RPMI8226 (cell line): Measurements from ENCODE around the gene CEACAM21.

Source experiments
- DNase-seq: peaks from one replicate; pipeline ENCODE4 v3.0.0-alpha.2; 2015

The CEACAM21 gene

DNA sequence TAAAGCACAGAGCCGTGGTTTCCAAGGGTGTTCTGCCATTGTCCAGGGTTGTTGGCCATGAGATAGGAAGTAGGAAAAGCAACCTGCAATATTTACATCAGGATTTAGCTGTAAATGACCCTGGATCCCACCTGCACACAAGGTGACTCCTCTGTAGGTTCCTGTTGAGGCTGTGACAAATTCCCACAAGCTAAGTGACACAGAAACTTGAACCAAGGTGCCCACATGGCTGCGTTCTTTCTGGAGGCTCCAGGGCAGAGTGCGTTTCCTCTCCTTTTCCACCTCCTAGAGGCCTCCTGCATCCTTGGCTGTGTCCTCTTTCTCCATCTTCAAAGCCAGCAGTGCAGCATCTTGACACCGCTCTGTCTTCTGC lies 11.9 kb downstream of the CEACAM21 start:
- no peak for DNase-seq

DNA sequence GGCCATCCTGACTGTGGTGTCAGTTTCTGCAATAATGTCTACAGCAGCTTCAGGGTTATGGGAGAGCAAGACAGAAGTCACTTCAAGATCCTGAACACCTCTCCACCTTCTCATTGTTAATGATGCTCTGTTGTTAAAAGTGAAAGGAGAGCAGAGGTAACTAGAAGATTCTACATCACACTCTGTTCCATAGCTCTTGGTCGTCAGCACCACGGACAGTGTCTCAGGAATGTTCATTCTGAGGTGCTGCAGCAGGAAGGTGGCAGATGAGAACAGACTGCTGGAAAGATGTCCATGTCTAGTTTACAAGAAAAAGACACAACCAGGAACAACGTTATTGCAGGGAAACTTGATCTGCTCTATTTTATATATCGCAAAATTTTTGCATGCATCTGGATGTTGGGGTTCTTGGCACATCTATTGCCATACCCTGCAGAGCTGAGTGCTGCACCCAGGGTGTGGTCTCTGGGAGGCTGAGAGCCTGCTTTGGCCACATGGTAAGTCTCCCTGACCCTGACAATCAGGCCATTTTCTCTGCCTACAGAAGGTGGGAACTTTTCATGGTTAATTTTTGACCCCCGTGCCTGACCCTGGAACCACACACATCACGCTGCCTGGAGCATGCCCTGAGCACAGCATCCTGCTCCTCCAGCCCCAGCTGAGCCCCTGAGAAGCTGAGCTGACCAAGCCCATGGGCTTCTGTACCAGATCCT lies 12.7 kb downstream of the CEACAM21 start:
- peak; percentile 62 for DNase-seq

DNA sequence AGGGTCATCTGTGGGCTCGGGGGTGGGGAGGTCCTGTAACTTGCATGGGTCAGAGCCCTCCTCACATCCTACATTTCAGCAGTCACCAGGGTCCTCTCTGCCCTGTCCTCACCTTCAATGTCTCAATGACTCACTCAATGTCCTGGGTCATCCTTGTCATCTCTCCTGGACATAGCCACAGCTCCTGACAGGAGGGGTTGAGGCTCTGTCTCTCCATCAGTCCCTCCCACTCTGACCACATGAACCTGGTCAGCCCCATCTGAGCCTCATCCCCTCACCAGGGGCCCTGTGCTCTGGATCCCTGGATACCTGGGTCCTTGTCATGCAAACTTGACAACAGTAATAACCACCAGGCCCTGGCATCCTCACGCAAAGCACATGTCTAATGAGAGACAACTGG lies 13.4 kb downstream of the CEACAM21 start:
- no peak for DNase-seq

DNA sequence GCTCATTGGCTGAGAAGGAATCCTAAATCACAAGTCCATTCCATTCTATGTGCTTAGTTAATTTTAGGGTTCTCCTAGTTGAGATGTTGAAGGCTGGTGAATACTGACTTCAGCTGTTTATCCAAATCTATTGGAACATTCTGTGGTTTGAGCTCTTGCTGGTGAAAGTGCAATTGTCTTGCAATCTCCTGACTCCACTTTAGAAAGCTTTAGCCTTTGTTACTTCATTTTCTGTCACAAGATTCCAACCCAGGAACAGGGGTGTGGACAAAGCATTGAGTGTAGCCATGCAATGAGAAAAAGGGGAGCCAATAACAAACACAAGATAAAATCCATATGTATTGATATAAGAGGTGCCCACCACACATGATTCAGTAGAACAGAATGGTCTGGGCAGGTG lies 15.0 kb downstream of the CEACAM21 start:
- DNase-seq: no peak

DNA sequence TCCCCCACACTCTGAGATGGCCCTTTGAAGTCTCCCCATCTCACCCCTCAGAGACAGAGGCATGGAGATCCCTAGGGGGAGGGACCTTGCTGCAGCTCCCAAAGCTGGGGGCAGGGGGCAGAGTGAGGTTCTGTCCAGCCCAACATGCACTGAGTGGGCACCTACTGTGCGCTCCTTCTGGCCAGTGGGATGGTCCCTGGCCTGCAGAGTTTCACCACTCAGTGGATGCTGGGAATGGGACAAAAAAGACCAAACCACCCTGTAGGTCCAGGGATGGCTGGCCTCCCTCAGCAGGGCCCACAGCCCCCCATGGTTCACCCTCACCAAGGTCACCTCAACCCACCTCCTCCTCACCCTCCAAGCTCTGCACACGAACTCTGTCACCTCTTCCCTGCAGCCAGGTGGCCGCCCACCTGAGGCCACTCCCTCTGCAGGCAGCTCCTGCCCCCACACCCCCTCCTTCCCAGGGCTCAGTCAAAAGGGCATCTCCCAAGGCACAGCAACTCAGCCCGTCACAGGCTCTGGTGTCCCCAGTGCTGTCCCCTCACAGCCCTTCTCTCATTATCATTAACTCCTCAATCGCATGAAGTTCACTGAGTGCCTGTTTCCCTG lies 16.1 kb downstream of the CEACAM21 start:
- no peak for DNase-seq

DNA sequence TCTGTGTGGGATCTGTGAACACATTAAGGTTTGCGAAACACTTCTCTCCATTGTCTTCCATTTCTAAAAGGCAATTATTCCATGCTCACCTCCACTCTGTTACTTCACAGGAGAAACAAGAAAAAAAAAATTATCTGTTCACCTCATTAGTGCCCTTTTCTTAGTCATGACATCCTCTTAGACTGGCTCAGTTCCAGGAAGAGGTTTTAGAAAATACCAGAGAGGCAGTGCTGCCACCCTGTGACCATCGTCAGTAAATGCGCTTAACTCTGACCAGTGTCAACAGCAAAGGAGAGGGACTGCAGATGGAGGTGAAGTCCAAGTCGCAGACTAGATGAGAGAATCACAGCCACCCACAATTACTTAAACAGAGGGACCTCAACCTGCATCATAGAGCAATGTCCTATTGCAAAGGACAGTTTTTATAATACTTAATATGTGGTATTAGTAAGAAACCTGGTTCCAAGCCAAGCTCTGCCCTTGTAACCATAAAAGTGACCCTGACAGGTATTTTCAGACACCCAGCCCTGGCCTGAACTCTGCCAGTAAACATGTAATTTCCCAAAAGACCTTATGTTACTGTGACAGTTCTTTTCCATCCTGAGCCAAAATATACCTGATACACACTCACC lies 19.4 kb downstream of the CEACAM21 start:
- peak; percentile 80 for DNase-seq

DNA sequence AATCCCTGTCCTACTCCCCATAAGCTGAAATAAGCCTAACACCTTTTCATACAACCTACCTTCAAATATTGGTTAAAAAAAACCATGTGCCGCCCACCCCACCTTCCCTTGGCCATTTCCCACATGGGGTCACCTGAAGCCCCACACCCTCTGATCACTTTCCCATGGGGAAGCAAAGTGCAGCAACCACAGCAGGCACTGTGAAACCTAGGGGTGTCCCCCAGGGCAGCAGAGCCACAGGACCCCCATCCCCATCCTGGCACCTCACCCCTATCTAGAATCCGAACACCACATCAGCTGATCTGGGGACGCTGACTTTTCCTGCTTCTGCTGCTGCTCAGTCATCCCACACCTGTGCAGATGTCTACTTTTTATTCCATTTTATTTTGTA lies 19.9 kb downstream of the CEACAM21 start:
- DNase-seq: no peak

DNA sequence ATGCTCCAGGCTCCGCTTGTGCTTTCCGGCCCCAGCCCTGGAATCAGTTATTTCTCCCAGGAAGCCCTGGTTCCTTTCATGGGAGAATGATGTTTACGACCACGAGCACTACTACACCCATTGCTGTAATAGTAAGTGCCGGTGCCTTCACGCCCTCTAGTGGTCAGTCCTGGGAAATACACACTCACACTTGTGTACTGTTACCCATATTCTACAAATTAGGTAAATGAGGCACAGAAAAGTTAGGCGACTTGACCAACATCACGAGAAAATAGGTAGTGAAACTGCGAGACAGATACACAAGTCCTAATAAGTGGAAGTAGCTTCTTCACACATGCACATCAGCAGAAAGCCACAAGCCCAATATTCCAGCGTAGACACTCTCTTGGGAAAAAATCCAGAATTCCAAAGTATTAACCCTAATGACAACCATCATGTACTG lies 21.7 kb downstream of the CEACAM21 start:
- peak; percentile 72 for DNase-seq

DNA sequence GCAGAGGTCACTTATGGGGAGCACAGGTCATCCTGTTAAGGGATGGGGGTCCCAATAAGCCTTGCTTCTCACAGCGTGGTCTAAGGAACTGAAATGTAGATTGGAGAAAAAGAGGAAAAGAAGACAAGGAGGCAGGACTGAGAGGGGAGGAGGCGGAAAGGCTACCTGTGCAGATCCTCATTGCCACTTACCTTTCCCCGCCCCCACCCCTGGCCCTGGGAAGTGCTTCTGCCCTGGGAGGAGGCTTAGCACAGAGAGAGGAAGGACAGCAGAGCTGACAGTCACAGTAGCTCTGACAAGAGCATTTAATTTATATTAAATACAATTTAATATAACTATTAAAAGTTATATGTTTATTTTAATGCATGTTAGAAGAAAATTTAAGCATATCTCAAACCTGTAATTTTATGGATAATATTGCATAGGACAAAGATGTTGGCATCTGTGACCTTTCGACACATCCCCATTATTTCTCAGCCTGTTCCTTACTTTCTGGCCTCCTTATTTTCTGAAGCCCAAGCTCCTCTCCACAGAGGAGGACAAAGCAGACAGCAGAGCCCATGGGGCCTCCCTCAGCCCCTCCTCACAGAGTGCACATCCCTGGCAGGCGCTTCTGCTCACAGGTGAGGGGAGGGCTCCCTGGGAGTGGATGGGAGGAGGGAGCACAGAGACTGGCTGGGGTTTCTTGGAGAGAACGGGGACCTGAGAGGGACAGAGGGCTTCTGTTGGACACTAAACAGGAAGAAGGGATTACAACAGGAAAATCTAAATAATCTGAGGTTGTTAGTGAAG lies 23.4 kb downstream of the CEACAM21 start:
- no peak for DNase-seq

DNA sequence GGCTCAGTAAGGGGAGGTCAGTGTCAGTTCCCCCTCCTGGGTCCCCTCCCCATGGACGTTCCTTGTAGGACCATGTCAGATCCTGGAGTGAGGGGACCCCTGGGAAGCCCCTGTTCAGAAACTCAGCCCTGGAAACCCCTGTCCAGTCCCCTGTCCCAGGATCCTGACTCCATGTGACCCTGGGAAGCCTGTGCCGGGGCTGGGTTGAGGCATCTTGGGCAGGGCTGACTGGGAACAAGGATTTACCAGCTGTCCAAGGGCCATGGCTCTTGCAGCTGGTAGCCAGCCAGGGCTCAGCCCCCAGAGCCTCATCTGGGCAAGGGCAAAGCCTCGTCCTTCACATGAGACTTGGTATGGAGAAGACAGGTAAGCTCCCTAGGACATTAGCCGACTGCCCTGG lies 25.8 kb downstream of the CEACAM21 start:
- no peak for DNase-seq

DNA sequence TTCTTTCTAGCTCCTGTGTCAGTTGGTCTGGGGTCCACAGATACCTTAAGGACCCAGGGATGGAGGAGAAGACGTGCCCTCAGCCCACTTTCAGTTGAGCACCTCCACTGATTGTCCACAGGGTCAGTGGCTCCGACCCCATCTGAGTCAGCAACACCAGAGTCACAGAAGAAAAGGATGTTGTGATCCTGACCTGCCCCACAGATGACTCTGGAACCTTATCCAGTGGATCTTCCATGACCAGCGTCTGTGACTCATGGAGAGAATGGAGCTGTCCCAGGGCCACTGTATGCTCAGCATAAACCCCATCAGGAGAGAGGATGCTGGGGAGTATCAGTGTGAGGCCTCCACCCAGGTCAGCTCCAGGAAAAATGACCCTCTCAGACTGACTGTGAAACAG lies 28.9 kb downstream of the CEACAM21 start:
- DNase-seq: no peak

DNA sequence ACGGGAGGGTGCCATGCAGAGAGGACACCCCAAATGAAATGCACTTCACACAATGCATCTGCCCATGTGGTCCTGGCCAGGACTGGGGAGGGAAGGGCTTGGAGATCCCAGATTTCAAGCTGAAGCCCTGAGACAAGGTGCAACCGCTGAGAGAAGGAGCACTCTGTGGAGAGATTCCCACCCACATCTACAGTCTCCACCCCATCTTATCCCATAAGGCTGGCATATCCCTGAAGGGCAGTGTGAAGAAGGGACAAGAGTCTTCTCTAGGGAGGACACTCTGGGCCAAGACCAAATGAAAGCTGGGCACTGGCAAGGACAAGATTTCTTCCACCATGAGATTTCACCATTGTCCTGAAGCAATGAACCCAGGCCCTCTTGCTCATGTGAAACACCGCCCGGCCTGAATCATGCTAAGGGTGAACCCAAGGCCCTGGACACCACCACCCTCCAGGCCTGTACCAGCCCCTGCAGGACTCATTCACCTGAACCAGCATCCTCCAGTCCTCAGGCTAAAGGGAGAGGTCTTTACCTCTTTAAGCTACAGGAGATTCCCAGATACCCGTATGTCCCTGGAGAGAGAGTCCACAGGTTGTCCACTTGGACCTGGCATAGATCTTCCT lies 30.4 kb downstream of the CEACAM21 start:
- DNase-seq: no peak

DNA sequence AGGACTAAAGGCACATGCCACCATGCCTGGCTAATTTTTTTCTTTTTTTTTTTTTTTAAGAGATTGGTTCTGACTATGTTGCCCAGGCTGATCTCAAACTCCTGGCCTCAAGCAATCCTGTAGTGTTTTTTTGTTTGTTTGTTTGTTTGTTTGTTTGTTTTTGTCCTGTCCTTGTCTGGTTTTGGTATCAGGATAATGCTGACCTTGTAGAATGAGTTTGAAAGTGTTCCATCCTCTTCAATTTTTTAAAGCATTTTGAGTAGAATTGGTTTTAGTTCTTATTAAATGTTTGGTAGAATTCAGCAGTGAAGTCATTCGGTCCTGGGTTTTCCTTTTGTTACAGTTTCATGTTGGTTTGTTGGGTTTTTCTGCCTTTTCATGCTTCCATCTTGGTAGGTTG lies 31.7 kb downstream of the CEACAM21 start:
- no peak for DNase-seq

DNA sequence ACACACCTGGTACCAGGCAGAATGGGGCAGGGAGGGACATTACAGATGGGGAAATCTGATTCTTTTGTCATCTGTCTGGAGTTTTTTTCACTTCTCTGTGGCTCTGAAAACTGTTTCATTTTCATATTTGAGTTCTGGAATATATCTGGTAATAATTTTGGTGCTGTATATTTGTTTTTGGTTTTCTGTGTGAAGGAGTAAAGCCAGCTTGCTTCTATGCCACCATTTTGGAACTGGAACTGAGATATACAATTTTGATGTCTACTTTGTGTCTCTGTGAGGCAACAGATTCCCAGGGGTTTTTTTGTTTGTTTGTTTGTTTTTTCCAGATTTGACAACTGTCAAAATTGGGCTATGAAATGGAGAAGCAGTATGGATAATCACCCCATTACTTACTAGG lies 34.8 kb downstream of the CEACAM21 start:
- DNase-seq: no peak

DNA sequence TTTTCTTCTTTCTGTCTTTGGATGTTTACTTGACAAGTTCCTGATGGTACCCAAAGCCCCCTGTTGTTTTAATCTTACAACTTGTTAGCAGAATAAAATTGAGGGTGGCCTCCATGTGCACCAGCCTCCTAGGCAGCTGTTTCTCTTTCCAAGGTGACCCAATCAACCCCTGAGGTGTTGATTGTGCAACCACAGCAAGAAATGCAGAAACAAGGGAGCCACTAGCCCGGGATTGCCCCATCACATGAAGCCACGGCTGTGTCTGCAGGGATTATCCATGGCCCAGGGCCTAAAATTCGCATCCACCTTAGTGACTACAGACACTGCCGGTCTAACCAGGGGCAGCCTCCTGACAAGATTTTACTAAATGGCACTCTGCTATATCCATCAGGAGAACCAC lies 36.5 kb downstream of the CEACAM21 start:
- no peak for DNase-seq

DNA sequence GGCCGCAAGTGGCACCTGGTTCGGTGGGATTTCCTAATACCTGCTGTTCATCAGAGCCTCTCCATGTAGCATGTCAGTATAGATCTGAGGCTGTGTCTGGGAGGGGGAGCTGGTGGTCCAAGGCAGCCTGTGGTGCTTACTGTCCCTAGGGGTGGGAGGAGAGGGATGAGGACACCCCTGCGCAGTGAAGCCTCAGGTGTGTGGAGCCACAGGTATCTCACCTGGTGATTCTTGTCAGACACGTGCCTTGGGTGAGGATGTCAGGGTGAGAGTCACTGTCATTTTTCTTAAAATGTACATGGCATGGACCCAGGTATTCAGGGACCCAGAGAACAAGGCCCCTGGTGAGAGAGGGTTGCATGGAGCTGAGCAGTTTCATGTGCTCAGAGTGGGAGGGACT lies 39.2 kb downstream of the CEACAM21 start:
- no peak for DNase-seq

DNA sequence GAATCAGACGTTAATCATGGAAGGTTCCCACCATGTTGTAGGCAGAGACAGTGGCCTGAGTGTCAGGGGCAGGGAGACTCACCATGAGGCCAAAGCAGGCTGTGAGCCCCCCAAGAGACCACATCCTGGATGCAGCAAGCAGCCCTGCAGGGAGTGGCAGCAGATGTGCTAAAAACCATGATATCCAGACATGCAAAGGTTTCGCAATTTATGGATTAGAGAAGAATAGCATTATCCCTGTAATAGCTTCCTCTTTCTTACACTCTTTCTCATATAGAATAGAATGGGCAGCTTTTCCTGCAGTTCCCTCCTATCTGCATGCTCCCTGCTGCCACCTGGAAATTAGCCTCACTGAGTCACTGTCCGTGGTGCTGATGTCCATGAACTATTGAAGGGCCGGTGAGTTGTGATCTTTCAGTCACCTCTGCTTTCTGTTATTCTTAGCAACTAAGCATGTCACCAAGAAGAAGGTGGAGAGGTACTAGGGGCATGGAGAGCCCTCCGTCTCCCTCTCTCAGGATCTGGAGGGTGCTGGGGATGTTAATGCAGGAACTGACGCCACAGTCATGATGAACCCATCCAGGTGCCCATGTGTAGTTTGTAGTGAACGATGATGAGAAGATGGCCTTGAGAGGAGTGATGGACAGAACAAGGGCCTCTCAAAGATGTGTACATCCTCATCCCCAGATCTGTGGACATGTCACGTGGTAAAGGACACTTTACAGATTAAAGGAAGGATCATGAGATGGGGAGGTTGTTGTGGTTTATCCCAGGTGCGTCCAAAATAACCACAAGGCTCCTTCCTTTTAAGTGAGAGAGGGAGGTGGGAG lies 41.0 kb downstream of the CEACAM21 start:
- peak; percentile 25 for DNase-seq

DNA sequence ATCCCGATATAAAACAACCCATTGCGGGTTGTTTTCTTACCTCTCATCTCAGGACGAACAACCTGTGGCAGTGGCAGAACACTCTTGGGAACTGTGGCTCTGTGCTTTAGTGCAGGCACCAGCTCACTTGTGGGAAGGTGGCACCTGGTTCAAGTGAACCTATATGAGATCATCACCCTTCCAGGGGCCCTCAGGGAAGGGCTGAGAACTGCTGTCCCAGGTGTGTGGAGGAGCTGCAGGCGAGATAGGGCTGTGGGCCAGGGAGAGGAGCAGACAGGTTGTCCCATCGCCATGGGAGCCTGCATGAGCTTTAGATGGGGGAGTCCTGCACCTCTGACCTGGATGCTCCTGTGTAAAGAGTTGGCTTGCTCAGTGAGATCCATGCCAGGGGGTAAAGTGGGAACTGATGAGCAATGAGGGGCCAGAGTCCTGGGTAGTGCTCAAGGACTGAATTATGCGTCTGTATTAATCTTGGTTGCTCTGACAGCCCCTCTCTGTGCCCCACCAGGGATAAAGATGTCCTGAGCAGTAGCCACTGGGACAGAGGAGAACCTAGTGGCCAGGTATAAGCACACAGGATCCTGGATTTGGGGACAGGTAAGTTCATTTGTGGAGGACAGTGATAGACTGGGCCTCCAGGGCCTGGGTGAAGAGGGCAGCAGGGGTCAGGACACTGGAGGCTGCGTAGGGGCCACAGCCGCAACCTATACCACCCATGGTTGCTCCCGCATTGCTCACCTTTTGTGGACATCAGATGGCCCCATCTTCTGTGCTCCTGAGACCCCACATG lies 42.2 kb downstream of the CEACAM21 start:
- DNase-seq: no peak

DNA sequence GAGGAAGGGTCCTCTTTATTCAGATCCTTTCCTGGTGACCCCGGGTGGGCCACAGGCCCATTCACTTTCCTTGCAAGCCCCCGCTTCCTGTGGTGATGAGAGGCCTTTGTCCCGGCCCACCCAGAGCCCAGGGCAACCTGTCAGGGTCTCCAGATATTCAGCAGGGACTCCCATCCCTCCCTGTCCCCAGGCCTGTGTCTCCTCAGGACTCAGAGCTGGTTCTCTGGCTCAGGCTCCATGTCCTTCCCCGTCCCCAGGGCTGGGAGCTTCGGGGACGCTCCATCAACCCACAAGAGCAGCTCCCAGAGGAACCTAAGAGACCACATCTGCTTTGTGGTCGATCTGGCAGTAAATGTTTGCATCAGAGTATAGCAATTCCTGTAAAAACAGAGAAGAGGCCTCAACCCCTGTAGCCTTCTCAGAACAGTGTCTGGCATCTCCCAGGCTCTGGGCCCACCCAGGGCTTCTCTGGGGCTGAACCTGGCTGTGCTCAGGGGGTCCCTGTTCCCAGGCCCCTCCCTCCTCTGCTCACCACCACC lies 43.1 kb downstream of the CEACAM21 start:
- DNase-seq: no peak

DNA sequence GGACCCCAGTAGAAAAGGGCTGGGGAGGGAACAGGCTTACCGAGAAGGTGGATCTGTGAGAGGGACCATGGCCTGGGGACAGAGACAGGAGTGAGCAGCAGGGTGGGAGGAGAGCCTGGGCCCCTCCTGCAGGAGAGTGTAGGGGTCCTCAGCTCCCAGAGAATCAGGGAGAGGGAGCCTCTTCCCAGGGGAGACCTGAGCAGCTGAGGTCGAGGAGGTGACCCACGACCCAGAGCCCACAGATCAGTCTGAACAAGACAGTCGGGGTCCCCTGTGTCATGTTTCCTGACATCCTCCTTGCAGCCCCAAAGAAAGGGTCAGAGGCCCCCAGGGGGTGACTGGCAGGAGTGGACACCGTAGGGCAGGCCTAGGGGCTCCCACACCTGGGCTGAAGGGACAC lies 44.2 kb downstream of the CEACAM21 start:
- no peak for DNase-seq

DNA sequence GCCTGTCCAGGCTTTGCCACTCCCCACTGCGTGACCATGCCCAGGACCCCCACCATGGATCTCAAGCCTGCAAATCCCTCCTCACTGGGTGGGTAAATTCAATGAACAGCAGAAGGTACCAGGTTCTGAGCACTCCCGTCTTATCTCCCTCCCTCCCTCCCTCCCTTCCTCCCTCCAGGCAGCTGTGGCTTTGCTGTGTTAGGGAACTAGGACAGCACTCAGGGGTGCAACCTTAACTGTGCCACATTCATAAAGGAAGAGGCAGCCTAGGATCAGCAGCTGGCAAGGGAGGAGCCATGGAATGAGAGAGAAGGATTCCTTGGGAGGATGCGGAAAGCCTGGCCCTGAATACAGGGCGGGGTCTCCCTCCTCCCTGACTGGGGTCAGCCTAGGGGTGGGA lies 45.3 kb downstream of the CEACAM21 start:
- DNase-seq: no peak
